HCT116 (cell line): ENCODE data around the gene ACSL4. TPM values are rescaled to one million over a fixed set of nuclear protein-coding genes. Genes with fewer than 3 reads are reported as not detected.
"Not testable (repeated sequence)": the region's sequence is repeated elsewhere in the genome, so short reads cannot be mapped to it uniquely, and the experiment has no call there.

ENCODE experiments used
- ATAC-seq: fragments of 200-7000 bp; cut with Tn5 transposase; 2 replicates; pipeline ENCODE4 v1.9.1; 2020; ENCODE audit warnings: mild to moderate bottlenecking, moderate library complexity
- BruUV-seq: library from RNA; stranded (reverse); fragments of 400-500 nt; replicated peaks from 2 replicates; lab custom pipeline; 2021; lab: Mats Ljungman, UMichigan
- CTCF ChIA-PET: fragments of 300-600 bp; sonication (Branson Sonifier 250); formaldehyde crosslinking; loops from one replicate; lab custom pipeline; 2021; ENCODE audit warnings: antibody characterized with exemption; lab: Charles Lee
- POLR2A ChIA-PET: fragments of 300-600, 350-600 bp; sonication (Branson Sonifier 250); formaldehyde crosslinking; loops from one replicate; lab custom pipeline; 2021; ENCODE audit warnings: antibody characterized with exemption; lab: Charles Lee
- RAD21 ChIA-PET, 2 experiments: fragments of 300-600 bp; sonication (Branson Sonifier 250); formaldehyde crosslinking; loops; one replicate each; lab custom pipeline; 2023; ENCODE audit warnings: low total read pairs in 2 of 2; ENCODE audit not compliant: uncharacterized antibody in 2 of 2, unreplicated experiment in 2 of 2, low non-redundant PET in 1 of 2; lab: Charles Lee
- DNase-seq: peaks from one replicate; pipeline ENCODE4 v3.0.0-alpha.2; 2010; ENCODE audit warnings: low read depth, low spot score
- H2AFZ ChIP-seq: fragments of 200-600 bp; shearing (Covaris generic), sonication (generic); 2 replicates; pipeline ENCODE4 v1.6.1; 2017; ENCODE audit warnings: low read depth, mixed run types, mixed read lengths, antibody characterized with exemption, low read length; ENCODE audit not compliant: poor library complexity, severe bottlenecking
- H3K27ac ChIP-seq: 2 replicates; pipeline ENCODE4 v1.5.1; 2012; ENCODE audit warnings: low read depth, low read length
- H3K27me3 ChIP-seq: fragments of 200-600 bp; sonication (generic); 2 replicates; pipeline ENCODE4 v1.6.1; 2016; ENCODE audit warnings: mixed run types, low read length, mixed read lengths; ENCODE audit not compliant: insufficient read depth
- H3K36me3 ChIP-seq, 2 experiments: fragments of 200-500 bp in 1 of 2; fragments of 200-600 bp in 1 of 2; sonication (Bioruptor generic) in 1 of 2; sonication (generic) in 1 of 2; 2 replicates each; pipeline versions ENCODE4 v1.5.1 to v1.6.1; 2014 to 2016; ENCODE audit warnings: low read length in 2 of 2, inconsistent platforms in 1 of 2, mixed read lengths in 1 of 2, mixed run types in 1 of 2; ENCODE audit not compliant: insufficient read depth in 2 of 2, control insufficient read depth in 1 of 2
- H3K4me1 ChIP-seq, 2 experiments: fragments of 200-600 bp in 1 of 2; sonication (generic) in 1 of 2; 2 replicates each; pipeline versions ENCODE4 v1.5.1 to v1.6.1; 2012 to 2017; ENCODE audit warnings: low read length in 2 of 2, inconsistent platforms in 1 of 2, mild to moderate bottlenecking in 1 of 2, mixed read lengths in 1 of 2, mixed run types in 1 of 2, moderate library complexity in 1 of 2; ENCODE audit not compliant: insufficient read depth in 2 of 2, control insufficient read depth in 1 of 2
- H3K4me2 ChIP-seq: fragments of 200-600 bp; sonication (generic); 2 replicates; pipeline ENCODE4 v1.6.1; 2017; ENCODE audit warnings: mixed run types, low read length, mixed read lengths
- H3K4me3 ChIP-seq, 2 experiments: fragments of 200-600 bp in 1 of 2; sonication (generic) in 1 of 2; replicated peaks in 1 of 2; 2 replicates each; pipeline ENCODE4 v1.5.1; 2011 to 2016; ENCODE audit warnings: low read length in 2 of 2, control low read depth in 1 of 2, low read depth in 1 of 2, mild to moderate bottlenecking in 1 of 2, mixed read lengths in 1 of 2, mixed run types in 1 of 2
- H3K79me2 ChIP-seq: fragments of 200-600 bp; sonication (generic); 2 replicates; pipeline ENCODE4 v1.6.1; 2017; ENCODE audit warnings: mild to moderate bottlenecking, mixed run types, low read length, moderate library complexity, mixed read lengths; ENCODE audit not compliant: insufficient read depth
- H3K9ac ChIP-seq: fragments of 200-600 bp; sonication (generic); 2 replicates; pipeline ENCODE4 v1.6.1; 2016; ENCODE audit warnings: low read length, mixed read lengths
- H3K9me2 ChIP-seq: fragments of 200-600 bp; sonication (generic), shearing (Covaris generic); 2 replicates; pipeline ENCODE4 v1.6.1; 2017; ENCODE audit warnings: mixed run types, mild to moderate bottlenecking, moderate library complexity; ENCODE audit not compliant: insufficient read depth
- H3K9me3 ChIP-seq, 2 experiments: fragments of 200-500 bp in 1 of 2; fragments of 200-600 bp in 1 of 2; sonication (Bioruptor generic) in 1 of 2; sonication (generic) in 1 of 2; 2 replicates each; pipeline ENCODE4 v1.6.1; 2014 to 2017; ENCODE audit warnings: low read length in 2 of 2, mixed read lengths in 2 of 2, inconsistent platforms in 1 of 2, low read depth in 1 of 2, mild to moderate bottlenecking in 1 of 2, mixed run types in 1 of 2, moderate library complexity in 1 of 2; ENCODE audit not compliant: control insufficient read depth in 1 of 2, insufficient read depth in 1 of 2
- H4K20me1 ChIP-seq: fragments of 200-600 bp; sonication (generic), shearing (Covaris generic); 2 replicates; pipeline ENCODE4 v1.6.1; 2017; ENCODE audit warnings: mixed run types, mild to moderate bottlenecking, moderate library complexity; ENCODE audit not compliant: insufficient read depth
- ATF3 ChIP-seq: IDR thresholded peaks from 2 replicates; pipeline ENCODE4 v1.6.1; 2012
- CTCF ChIP-seq, 3 experiments: fragments of 200-600 bp in 1 of 3; sonication (generic) in 1 of 3; IDR thresholded peaks in 2 of 3; conservative IDR thresholded peaks in 1 of 3; 2 replicates each; pipeline ENCODE4 v1.5.1; 2012 to 2017; ENCODE audit warnings: low read depth in 2 of 3, low read length in 2 of 3, antibody characterized with exemption in 1 of 3, borderline replicate concordance in 1 of 3, control low read depth in 1 of 3, mild to moderate bottlenecking in 1 of 3, mixed read lengths in 1 of 3, mixed run types in 1 of 3, moderate library complexity in 1 of 3; ENCODE audit not compliant: insufficient read depth in 1 of 3
- EZH2 ChIP-seq: fragments of 200-600 bp; sonication (generic); IDR thresholded peaks from 2 replicates; pipeline ENCODE4 v1.6.1; 2017; ENCODE audit warnings: antibody characterized with exemption, mixed run types
- EZH2phosphoT487 ChIP-seq: fragments of 200-600 bp; IDR thresholded peaks from 2 replicates; pipeline ENCODE4 v1.6.1; 2018; ENCODE audit warnings: antibody characterized with exemption, borderline replicate concordance
- JUND ChIP-seq: IDR thresholded peaks from 2 replicates; pipeline ENCODE4 v1.6.1; 2012
- RAD21 ChIP-seq: IDR thresholded peaks from 2 replicates; pipeline ENCODE4 v1.6.1; 2012; ENCODE audit warnings: low read depth, mild to moderate bottlenecking
- REST ChIP-seq: IDR thresholded peaks from 2 replicates; pipeline ENCODE4 v1.6.1; 2012; ENCODE audit warnings: low read depth
- SIN3A ChIP-seq: IDR thresholded peaks from 2 replicates; pipeline ENCODE4 v1.6.1; 2012; ENCODE audit warnings: low read depth
- SRF ChIP-seq: IDR thresholded peaks from 2 replicates; pipeline ENCODE4 v1.6.1; 2012; ENCODE audit warnings: low read depth
- TCF7L2 ChIP-seq: IDR thresholded peaks from 2 replicates; pipeline ENCODE4 v1.7.0; 2011; ENCODE audit warnings: borderline replicate concordance, inconsistent platforms; ENCODE audit not compliant: insufficient read depth, insufficient read length; ENCODE audit errors: extremely low read depth
- ZFX ChIP-seq: fragments of 450-650 bp; IDR thresholded peaks from 2 replicates; pipeline ENCODE4 v1.6.1; 2017
- ZNF274 ChIP-seq: fragments of 200-500 bp; sonication (Bioruptor generic); IDR thresholded peaks from 2 replicates; pipeline ENCODE4 v1.6.1; 2014; ENCODE audit warnings: mild to moderate bottlenecking, low read depth, low read length, inconsistent platforms
- intact Hi-C: fragments of 100-400 bp; cut with micrococcal nuclease; formaldehyde crosslinking; loops from 2 replicates; pipeline ENCODE4 v1.10.0; 2022
- total RNA-seq: library from RNA; stranded (reverse); gene quantifications from one replicate; pipeline ENCODE4 v1.2.1, GENCODE V29; 2021; ENCODE audit not compliant: unreplicated experiment
- TF ChIP-seq, protein P1 (sequence below): IDR thresholded peaks from 2 replicates; pipeline ENCODE4 v1.6.1; 2012
- TF ChIP-seq, protein P2 (sequence below): IDR thresholded peaks from 2 replicates; pipeline ENCODE4 v1.6.1; 2011; ENCODE audit warnings: mild to moderate bottlenecking, low read length, moderate library complexity; ENCODE audit not compliant: insufficient replicate concordance; ENCODE audit errors: extremely low read depth

The ACSL4 gene
- total RNA-seq, 1 experiment from 2014 or later, result 50.5 TPM

DNA sequence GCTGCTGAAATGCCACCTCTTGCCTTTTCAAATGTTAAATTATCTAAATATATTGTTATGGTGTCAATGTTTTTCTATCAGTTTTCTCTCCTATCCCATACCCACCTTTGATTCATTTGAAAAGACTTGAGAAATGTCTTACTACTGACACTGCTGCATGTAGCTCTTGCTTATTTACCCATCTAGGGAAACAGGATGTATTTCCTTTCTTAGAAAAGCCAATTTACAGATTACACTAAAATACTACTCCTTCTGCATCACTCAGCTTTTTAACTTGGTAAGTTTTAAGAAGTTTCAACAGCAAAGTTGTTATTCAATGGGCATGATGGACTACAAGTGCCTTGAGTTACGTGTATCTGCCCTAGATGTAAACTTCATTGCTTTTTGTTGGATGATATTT lies 94.9 kb downstream of the ACSL4 start:
- Histone ChIP-seq H3K9me3 (no peaks in the 10 kb centered on the region), H3K79me2 (no peaks in the 10 kb centered on the region), H3K27me3 (no peaks in the 10 kb centered on the region), H3K9ac (no peak overlapping the region), H3K4me2 (no peak overlapping the region), H3K36me3 (no peaks in the 10 kb centered on the region), H2AFZ (no peak overlapping the region), H3K9me2 (no peaks in the 10 kb centered on the region), H4K20me1 (no peaks in the 10 kb centered on the region), H3K4me3 (no peak overlapping the region), H3K4me1 (no peaks in the 10 kb centered on the region), H3K27ac (no peak overlapping the region)
- RAD21 ChIA-PET, result no interaction called here
- TF ChIP-seq EZH2phosphoT487 (no peak), SRF (no peak), JUND (no peak), TCF7L2 (no peak), ZFX (no peak), CTCF (IDR thresholded peaks at IDR 0.05 in 2 of 3, conservative IDR thresholded peaks at IDR 0.05 in 1 of 3; ENCODE audit: borderline replicate concordance in 1 of 3, insufficient read depth in 1 of 3, low read depth in 2 of 3, low read length in 2 of 3) (no peak), REST (no peak), SIN3A (no peak), ATF3 (no peak), ZNF274 (no peak), EZH2 (no peak), RAD21 (no peak)
- TF ChIP-seq, protein P1, sequence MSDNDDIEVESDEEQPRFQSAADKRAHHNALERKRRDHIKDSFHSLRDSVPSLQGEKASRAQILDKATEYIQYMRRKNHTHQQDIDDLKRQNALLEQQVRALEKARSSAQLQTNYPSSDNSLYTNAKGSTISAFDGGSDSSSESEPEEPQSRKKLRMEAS, result no peak
- TF ChIP-seq, protein P2, sequence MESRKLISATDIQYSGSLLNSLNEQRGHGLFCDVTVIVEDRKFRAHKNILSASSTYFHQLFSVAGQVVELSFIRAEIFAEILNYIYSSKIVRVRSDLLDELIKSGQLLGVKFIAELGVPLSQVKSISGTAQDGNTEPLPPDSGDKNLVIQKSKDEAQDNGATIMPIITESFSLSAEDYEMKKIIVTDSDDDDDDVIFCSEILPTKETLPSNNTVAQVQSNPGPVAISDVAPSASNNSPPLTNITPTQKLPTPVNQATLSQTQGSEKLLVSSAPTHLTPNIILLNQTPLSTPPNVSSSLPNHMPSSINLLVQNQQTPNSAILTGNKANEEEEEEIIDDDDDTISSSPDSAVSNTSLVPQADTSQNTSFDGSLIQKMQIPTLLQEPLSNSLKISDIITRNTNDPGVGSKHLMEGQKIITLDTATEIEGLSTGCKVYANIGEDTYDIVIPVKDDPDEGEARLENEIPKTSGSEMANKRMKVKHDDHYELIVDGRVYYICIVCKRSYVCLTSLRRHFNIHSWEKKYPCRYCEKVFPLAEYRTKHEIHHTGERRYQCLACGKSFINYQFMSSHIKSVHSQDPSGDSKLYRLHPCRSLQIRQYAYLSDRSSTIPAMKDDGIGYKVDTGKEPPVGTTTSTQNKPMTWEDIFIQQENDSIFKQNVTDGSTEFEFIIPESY, result no peak
- DNase-seq (no peak), ATAC-seq (no peak)
- POLR2A ChIA-PET, result no interaction called here
- CTCF ChIA-PET, result no interaction called here
- BruUV-seq, result no TSS peak
- intact Hi-C loops, result loop anchor here (10.0 kb wide), 1 partner anchor 247 kb away; no protein-coding TSS in a partner anchor

DNA sequence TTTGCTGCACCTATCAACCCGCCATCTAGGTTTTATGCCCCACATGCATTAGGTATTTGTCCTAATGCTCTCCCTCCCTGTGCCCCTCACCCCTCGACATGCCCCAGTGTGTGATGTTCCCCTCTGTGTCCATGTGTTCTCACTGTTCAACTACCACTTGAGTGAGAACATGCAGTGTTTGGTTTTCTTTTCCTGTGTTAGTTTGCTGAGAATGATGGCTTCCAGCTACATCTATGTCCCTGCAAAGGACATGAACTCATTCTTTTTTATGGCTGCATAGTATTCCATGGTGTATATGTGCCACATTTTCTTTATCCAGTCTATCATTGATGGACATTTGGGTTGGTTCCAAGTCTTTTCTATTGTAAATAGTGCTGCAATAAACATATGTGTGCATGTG lies 95.6 kb downstream of the ACSL4 start:
- H3K4me2 ChIP-seq, DNase-seq, H3K9ac ChIP-seq, H3K4me3 ChIP-seq, H3K79me2 ChIP-seq, ATAC-seq, H3K4me1 ChIP-seq, H3K9me2 ChIP-seq, CTCF ChIA-PET, H3K9me3 ChIP-seq, BruUV-seq, RAD21 ChIA-PET, H3K36me3 ChIP-seq, H2AFZ ChIP-seq, POLR2A ChIA-PET, H3K27me3 ChIP-seq, H3K27ac ChIP-seq, H4K20me1 ChIP-seq: not testable (repeated sequence)
- intact Hi-C loops, result loop anchor here (10.0 kb wide), 1 partner anchor 247 kb away; no protein-coding TSS in a partner anchor
